T-helper 2 cell treated with Interferon-gamma antibody and Interleukin-4, amounts not matched to agents 5 μg/mL and 100 μg/mL, for 36 hours (primary cell): ENCODE results near the gene KRT83.
"Not testable (repeated sequence)": the region's sequence is repeated elsewhere in the genome, so short reads cannot be mapped to it uniquely, and the experiment has no call there.

ENCODE experiments used
- DNase-seq: peaks from one replicate; pipeline ENCODE4 v3.0.0; 2021; ENCODE audit warnings: low spot score
- H3K27ac Mint-ChIP-seq: one replicate; pipeline ENCODE4 v1.8.0; 2021; ENCODE audit warnings: mild to moderate bottlenecking, mixed read lengths
- H3K27me3 Mint-ChIP-seq: one replicate; pipeline ENCODE4 v1.8.0; 2021; ENCODE audit warnings: low read depth, mixed read lengths
- H3K36me3 Mint-ChIP-seq: one replicate; pipeline ENCODE4 v1.8.0; 2021; ENCODE audit warnings: low read depth, mixed read lengths
- H3K4me1 Mint-ChIP-seq: one replicate; pipeline ENCODE4 v1.8.0; 2021; ENCODE audit warnings: low read depth, mixed read lengths
- H3K4me3 Mint-ChIP-seq: one replicate; pipeline ENCODE4 v1.8.0; 2022; ENCODE audit warnings: mild to moderate bottlenecking, moderate library complexity, mixed read lengths
- H3K9me3 Mint-ChIP-seq: one replicate; pipeline ENCODE4 v1.8.0; 2021; ENCODE audit warnings: mixed read lengths

Gene KRT83

DNA sequence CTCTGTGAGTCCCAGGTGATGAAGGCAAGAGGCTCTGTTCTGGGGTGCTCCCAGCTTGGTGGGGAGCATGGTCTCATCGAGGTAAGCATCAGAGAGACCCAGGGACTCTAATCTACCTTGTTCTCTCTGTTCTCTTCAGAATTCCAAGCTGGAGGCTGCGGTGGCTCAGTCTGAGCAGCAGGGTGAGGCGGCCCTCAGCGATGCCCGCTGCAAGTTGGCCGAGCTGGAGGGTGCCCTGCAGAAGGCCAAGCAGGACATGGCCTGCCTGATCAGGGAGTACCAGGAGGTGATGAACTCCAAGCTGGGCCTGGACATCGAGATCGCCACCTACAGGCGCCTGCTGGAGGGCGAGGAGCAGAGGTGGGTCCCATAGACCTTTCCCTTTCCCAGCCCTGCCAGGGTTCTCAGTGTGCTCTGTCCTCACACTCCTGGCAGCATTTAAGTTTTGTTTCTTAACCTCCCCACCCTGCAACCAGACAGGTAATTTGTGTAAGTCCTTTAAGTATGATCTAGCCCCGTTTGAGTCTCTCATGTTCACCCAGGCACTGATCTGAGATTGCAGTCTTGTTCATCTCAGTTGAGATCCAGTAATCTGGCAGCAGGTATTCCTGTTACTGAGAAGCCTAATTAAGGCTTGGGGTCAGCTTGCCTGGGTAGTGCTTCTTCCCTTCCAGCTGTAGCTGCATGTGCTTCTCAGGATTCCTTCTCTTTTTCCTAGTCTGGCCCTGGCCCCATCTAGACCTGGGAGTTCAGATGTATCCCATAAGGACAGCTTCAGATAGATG is 15.1 kb downstream of the KRT83 start:
- no peak for DNase-seq
- H3K36me3 Mint-ChIP-seq, result no peaks in the 10 kb centered on the region
- H3K27ac Mint-ChIP-seq, result no peak overlapping the region
- H3K9me3 Mint-ChIP-seq, result no peaks in the 10 kb centered on the region
- peaks cover 14% of the 10 kb centered on the region for H3K4me1 Mint-ChIP-seq
- peaks cover 48% of the 10 kb centered on the region for H3K27me3 Mint-ChIP-seq
- no peak overlapping the region for H3K4me3 Mint-ChIP-seq

DNA sequence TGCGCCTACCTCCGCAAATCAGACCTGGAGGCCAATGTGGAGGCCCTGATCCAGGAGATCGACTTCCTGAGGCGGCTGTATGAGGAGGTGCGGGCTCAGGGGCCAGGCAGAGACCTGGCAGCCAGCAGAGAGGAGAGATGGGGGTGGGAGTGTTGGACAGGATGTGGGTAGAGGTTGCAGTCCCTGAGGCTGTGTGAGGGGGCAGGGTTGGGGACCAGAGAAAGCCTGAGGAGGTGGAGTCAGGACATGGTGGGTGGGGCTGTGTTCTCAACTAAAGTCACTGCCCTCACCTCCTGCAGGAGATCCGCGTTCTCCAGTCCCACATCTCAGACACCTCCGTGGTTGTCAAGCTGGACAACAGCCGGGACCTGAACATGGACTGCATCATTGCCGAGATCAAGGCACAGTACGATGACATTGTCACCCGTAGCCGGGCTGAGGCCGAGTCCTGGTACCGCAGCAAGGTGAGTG is 16.2 kb downstream of the KRT83 start:
- Mint-ChIP-seq H3K27me3 (peaks cover 40% of the 10 kb centered on the region), H3K4me1 (peaks cover 14% of the 10 kb centered on the region)
- not testable (repeated sequence) for H3K9me3 Mint-ChIP-seq, H3K27ac Mint-ChIP-seq, H3K4me3 Mint-ChIP-seq, H3K36me3 Mint-ChIP-seq, DNase-seq

GRCh38 chr12:52302242-52302914 is 18.8 kb downstream of the KRT83 start:
- H3K36me3 Mint-ChIP-seq, H3K4me1 Mint-ChIP-seq, H3K4me3 Mint-ChIP-seq, H3K9me3 Mint-ChIP-seq, H3K27ac Mint-ChIP-seq, DNase-seq: not testable (repeated sequence)
- peaks cover 33% of the 10 kb centered on the region for H3K27me3 Mint-ChIP-seq

DNA sequence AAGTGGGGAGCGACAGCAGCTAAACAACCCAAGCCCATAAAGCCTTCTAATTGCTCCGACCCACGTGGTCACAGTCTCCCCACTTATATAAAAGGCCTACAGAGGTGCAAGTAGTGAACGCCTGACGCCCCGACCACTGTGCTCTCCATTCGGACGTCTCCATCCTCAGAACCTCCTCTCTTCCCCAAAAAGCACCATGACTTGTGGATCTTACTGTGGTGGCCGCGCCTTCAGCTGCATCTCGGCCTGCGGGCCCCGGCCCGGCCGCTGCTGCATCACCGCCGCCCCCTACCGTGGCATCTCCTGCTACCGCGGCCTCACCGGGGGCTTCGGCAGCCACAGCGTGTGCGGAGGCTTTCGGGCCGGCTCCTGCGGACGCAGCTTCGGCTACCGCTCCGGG is 19.5 kb downstream of the KRT83 start:
- not testable (repeated sequence) for H3K9me3 Mint-ChIP-seq, H3K36me3 Mint-ChIP-seq, H3K4me3 Mint-ChIP-seq, H3K27ac Mint-ChIP-seq, DNase-seq, H3K4me1 Mint-ChIP-seq
- H3K27me3 Mint-ChIP-seq, result peaks cover 31% of the 10 kb centered on the region

DNA sequence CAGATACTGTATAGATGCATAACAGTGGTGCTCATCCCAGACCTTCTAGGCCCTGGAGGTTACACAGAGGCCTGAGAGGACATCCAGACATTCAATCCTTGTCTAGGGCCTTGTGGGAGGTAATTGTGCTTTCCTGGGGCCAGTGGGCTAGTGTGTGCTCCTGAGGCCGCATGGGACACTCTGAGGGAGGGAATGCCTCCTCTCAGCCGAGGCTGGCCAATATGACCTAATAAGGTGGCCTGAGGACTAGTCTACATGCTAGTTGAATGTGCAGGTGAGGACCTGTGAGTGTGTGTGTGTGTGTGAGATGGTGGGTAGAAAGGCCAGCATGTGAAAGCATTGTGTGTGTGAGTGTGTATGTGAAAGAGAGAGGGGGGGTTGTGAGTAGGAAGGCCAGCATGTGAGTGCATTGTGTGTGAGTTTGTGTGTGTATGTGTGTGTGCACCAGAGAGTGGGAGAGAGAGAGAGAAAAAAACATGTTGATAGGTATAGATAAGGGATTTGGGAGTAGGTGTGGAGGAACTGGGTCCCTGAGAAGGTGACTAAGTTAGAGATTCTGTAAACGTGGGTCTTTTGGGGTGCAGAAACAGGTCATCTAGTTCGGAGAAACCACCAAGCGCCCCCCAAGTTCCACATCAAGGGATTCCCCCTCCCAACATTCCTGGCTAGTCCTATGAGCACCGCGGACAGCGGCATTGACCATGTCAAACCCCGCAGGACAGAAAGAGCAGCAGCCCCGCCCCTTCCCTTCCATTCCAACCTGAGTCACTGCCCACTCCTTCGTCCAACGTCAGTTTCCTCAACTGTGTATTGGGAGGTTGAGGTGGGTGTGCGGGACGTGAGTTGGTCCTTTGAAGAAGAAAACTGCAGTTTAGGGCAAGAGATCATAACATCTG is 20.2 kb downstream of the KRT83 start:
- peaks cover 10% of the 10 kb centered on the region for H3K4me1 Mint-ChIP-seq
- H3K27ac Mint-ChIP-seq, result no peak overlapping the region
- no peak for DNase-seq
- no peak overlapping the region for H3K4me3 Mint-ChIP-seq
- H3K9me3 Mint-ChIP-seq, result no peaks in the 10 kb centered on the region
- no peaks in the 10 kb centered on the region for H3K36me3 Mint-ChIP-seq
- H3K27me3 Mint-ChIP-seq, result peaks cover 27% of the 10 kb centered on the region

DNA sequence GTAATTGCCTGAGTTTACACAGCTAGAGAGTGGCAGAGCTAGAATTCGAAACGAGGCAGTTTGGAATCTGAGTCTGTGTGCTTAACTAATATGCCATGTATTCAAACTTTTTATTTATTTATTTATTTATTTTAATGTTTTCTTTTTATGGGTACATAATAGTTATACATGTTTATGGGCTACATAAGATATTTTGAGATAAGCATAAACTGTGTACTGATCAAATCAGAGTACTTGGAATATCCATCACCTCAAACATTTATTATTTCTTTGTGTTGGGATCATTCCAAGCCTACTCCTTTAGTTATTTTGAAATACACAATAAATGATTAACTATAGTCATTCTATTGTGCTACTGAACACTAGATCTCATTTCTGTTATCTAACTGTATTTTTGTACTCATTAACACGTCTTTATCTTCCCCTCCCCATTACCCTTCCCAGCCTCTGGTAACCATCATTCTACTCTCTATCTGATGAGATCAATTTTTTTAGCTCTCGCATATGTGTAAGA is 22.5 kb downstream of the KRT83 start:
- Mint-ChIP-seq H3K9me3 (no peaks in the 10 kb centered on the region), H3K36me3 (no peaks in the 10 kb centered on the region), H3K4me3 (no peak overlapping the region), H3K4me1 (peaks cover 4% of the 10 kb centered on the region), H3K27me3 (peaks cover 40% of the 10 kb centered on the region), H3K27ac (no peak overlapping the region)
- no peak for DNase-seq

DNA sequence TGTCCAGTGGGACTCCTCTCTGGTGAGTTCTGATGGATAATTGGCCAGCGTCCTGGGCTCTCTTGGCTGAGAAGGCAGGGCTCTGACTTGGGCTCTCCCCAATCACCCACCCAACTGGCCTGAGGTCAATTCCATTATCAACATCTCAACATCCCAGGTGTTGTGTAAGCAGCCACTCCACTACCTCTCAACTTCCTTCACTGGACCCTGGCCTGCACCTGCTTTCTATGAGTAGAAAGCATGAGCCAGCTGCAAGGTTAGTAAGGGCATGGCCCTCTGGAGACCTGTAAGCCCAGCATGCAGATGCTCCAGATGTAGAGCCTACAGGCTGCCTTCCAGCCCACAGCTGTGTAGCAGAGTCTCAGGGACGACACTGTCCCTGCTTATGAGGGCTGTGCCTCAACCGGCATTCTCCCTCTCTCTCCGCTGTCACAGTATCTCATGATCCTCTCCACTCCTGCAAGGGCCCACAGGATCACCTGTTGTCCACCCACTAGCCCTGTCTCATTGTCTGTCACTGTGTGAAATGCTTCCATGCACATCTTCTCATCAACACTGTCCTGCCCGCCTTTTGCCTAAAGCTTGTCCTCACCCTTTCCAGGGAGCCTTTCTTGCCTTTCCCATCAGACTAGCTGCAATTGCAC is 24.5 kb downstream of the KRT83 start:
- Mint-ChIP-seq H3K4me3 (no peak overlapping the region), H3K4me1 (peaks cover 4% of the 10 kb centered on the region), H3K36me3 (no peaks in the 10 kb centered on the region), H3K9me3 (no peaks in the 10 kb centered on the region), H3K27me3 (peaks cover 48% of the 10 kb centered on the region), H3K27ac (no peak overlapping the region)
- no peak for DNase-seq

DNA sequence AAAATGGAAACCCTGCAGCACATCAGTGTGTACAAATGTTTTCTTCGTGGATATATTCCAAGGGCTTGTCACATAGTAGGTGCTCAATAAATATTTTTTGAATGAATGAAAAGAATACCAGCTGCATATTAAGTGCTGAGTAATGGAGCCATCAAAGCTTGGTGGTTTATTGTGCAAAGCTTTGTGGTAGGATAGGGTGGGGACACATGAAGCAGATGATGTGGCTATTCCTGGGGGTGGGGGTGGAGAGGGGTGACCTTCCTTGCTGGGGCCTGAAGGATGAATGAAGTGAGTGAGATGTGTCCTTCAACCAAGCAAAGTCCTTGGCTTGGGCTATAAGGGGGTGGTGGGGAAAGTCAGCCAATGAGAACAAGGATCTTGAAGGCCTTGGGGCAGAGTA is 25.5 kb downstream of the KRT83 start:
- peaks cover 4% of the 10 kb centered on the region for H3K4me1 Mint-ChIP-seq
- H3K9me3 Mint-ChIP-seq, result no peaks in the 10 kb centered on the region
- DNase-seq, result no peak
- peaks cover 52% of the 10 kb centered on the region for H3K27me3 Mint-ChIP-seq
- no peak overlapping the region for H3K27ac Mint-ChIP-seq
- no peak overlapping the region for H3K4me3 Mint-ChIP-seq
- H3K36me3 Mint-ChIP-seq, result no peaks in the 10 kb centered on the region

DNA sequence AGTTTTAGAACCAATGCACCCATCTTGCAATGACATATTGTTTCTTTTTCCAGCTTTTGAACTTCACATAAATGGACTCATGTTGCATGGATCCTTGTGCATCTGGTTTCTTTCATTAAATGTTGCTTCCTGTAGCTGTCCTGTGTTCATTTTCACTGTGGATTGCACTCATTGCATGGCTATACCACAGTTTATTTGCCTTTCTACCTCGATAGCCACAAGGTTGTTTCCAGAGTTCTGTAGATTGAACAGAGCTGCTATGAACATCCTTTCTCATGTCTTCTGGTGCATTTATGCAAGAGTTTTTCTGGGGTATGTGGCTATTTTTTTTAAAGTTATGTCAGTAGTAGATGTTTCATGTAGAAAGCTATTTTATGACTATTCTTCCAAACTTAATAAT is 26.4 kb downstream of the KRT83 start:
- no peak overlapping the region for H3K27ac Mint-ChIP-seq
- H3K36me3 Mint-ChIP-seq, result no peaks in the 10 kb centered on the region
- H3K27me3 Mint-ChIP-seq, result peaks cover 51% of the 10 kb centered on the region
- no peaks in the 10 kb centered on the region for H3K9me3 Mint-ChIP-seq
- DNase-seq, result no peak
- no peak overlapping the region for H3K4me3 Mint-ChIP-seq
- peaks cover 4% of the 10 kb centered on the region for H3K4me1 Mint-ChIP-seq

DNA sequence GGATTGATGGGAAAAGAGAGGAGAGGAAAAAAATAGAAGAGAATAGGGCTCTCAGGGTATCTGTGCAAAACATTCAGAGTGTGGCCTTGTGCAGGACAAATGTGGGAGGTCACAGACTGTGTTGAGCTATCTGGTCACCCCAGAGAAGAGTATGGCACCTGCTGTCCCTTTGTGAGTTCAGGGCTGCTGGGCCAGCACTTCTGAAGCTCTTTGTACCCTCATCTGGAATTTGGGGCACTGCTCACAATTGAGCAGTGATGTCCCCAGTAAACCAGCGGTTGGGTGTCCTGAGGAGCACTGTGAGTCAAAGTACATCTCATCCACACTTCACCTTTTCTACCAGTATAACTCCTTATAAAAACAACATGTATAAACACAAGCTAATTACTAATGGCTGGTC is 27.3 kb downstream of the KRT83 start:
- peaks cover 4% of the 10 kb centered on the region for H3K4me1 Mint-ChIP-seq
- no peak for DNase-seq
- peaks cover 43% of the 10 kb centered on the region for H3K27me3 Mint-ChIP-seq
- no peaks in the 10 kb centered on the region for H3K36me3 Mint-ChIP-seq
- no peaks in the 10 kb centered on the region for H3K9me3 Mint-ChIP-seq
- no peak overlapping the region for H3K4me3 Mint-ChIP-seq
- H3K27ac Mint-ChIP-seq, result no peak overlapping the region

GRCh38 chr12:52291267-52291935 is 29.8 kb downstream of the KRT83 start, which contains the start of gene KRT81:
KRT81 (minus strand) TSS chr12:52291534; CDS start chr12:52291465, 69 bp downstream.
- Mint-ChIP-seq H3K27ac (no peak within 1 kb of the TSS), H3K36me3 (no peaks in the 10 kb centered on the region), H3K27me3 (peaks cover 32% of the 10 kb centered on the region), H3K4me1 (peaks cover 17% of the 10 kb centered on the region), H3K4me3 (no peak within 1 kb of the TSS), H3K9me3 (no peaks in the 10 kb centered on the region)
- no peak for DNase-seq

GRCh38 chr12:52290483-52291134 is 30.6 kb downstream of the KRT83 start:
- not testable (repeated sequence) for H3K36me3 Mint-ChIP-seq, H3K4me3 Mint-ChIP-seq, H3K9me3 Mint-ChIP-seq, H3K27ac Mint-ChIP-seq, DNase-seq
- Mint-ChIP-seq H3K4me1 (peaks cover 17% of the 10 kb centered on the region), H3K27me3 (peaks cover 26% of the 10 kb centered on the region)
